Right atrium auricular region (tissue), 2 donors: ENCODE data around the gene EPB41L4A. TPM values are rescaled to one million over a fixed set of nuclear protein-coding genes. Genes with fewer than 3 reads are reported as not detected.

Experiments
- DNase-seq: peaks from one replicate; pipeline ENCODE4 v3.0.0-alpha.2; 2019; ENCODE audit warnings: low spot score
- H3K27ac ChIP-seq, 2 donors: fragments of 200-600 bp; sonication (generic); 1 replicate in 1 of 2; 2 replicates in 1 of 2; pipeline ENCODE4 v1.5.1; 2016 to 2019
- H3K27me3 ChIP-seq, 2 donors: fragments of 200-600 bp; sonication (generic); one replicate each; pipeline versions ENCODE4 v1.5.1 to v1.6.0; 2017 to 2019
- H3K36me3 ChIP-seq: fragments of 200-600 bp; sonication (generic); one replicate; pipeline ENCODE4 v1.5.1; 2016
- H3K4me1 ChIP-seq, 2 donors: fragments of 200-600 bp; sonication (generic); one replicate each; pipeline versions ENCODE4 v1.5.1 to v1.6.0; 2017 to 2019
- H3K4me3 ChIP-seq, 2 donors: fragments of 200-600 bp; sonication (generic); 1 replicate in 1 of 2; 2 replicates in 1 of 2; pipeline ENCODE4 v1.5.1; 2017 to 2019; ENCODE audit warnings: mild to moderate bottlenecking in 1 of 2, moderate library complexity in 1 of 2
- H3K9me3 ChIP-seq, 2 donors: fragments of 200-600 bp; sonication (generic); one replicate each; pipeline ENCODE4 v1.5.1; 2019
- CTCF ChIP-seq, 2 donors: fragments of 200-600 bp; sonication (generic); IDR thresholded peaks; one replicate each; pipeline ENCODE4 v1.5.1; 2019; ENCODE audit warnings: antibody characterized with exemption in 2 of 2
- total RNA-seq, 2 donors: library from RNA; depleted of rRNA; stranded (reverse); fragments of >200 nt; gene quantifications; one replicate each; pipeline ENCODE4 v1.1.0, GENCODE V29; 2016

The EPB41L4A gene
- total RNA-seq, 2 donors from 2014 or later = 13.8 to 17.9 TPM

GRCh38 chr5:112339761-112340160 lies 79.3 kb downstream of the EPB41L4A start:
- H3K4me1 ChIP-seq = peaks cover 0 to 81% of the 10 kb centered on the region in 2 donors
- DNase-seq = no peak
- no peak overlapping the region for H3K4me3 ChIP-seq
- no peaks in the 10 kb centered on the region for H3K9me3 ChIP-seq
- H3K27ac ChIP-seq = peak overlapping the region; percentile 80 to 89
- no peaks in the 10 kb centered on the region for H3K36me3 ChIP-seq
- no peaks in the 10 kb centered on the region for H3K27me3 ChIP-seq
- no peak for TF ChIP-seq CTCF (IDR thresholded peaks at IDR 0.05)

GRCh38 chr5:112338681-112339337 lies 80.3 kb downstream of the EPB41L4A start:
- peaks cover 0 to 79% of the 10 kb centered on the region in 2 donors for H3K4me1 ChIP-seq
- no peaks in the 10 kb centered on the region for H3K36me3 ChIP-seq
- no peaks in the 10 kb centered on the region for H3K9me3 ChIP-seq
- H3K27me3 ChIP-seq = no peaks in the 10 kb centered on the region
- no peak for TF ChIP-seq CTCF (IDR thresholded peaks at IDR 0.05)
- H3K27ac ChIP-seq = peak overlapping the region; percentile 80 to 89
- no peak overlapping the region for H3K4me3 ChIP-seq
- DNase-seq = no peak

- Histone ChIP-seq H3K4me1 (peaks cover 0 to 77% of the 10 kb centered on the region in 2 donors), H3K36me3 (no peaks in the 10 kb centered on the region), H3K4me3 (peak overlapping the region in 1 of 2 donors; percentile 13), H3K27me3 (no peaks in the 10 kb centered on the region), H3K9me3 (no peaks in the 10 kb centered on the region), H3K27ac (peak overlapping the region; percentile 40 to 89)
- DNase-seq = no peak
- no peak for TF ChIP-seq CTCF (IDR thresholded peaks at IDR 0.05)
Measured at GRCh38 chr5:112333331-112333781, 85.7 kb downstream of the EPB41L4A start.

GRCh38 chr5:112331892-112332291 lies 87.2 kb downstream of the EPB41L4A start:
- peaks cover 0 to 62% of the 10 kb centered on the region in 2 donors for H3K4me1 ChIP-seq
- no peaks in the 10 kb centered on the region for H3K9me3 ChIP-seq
- H3K27ac ChIP-seq = peak overlapping the region in 1 of 2 donors; percentile 2
- no peaks in the 10 kb centered on the region for H3K27me3 ChIP-seq
- DNase-seq = no peak
- no peak for TF ChIP-seq CTCF (IDR thresholded peaks at IDR 0.05)
- no peaks in the 10 kb centered on the region for H3K36me3 ChIP-seq
- no peak overlapping the region for H3K4me3 ChIP-seq

GRCh38 chr5:112329419-112330090 lies 89.5 kb downstream of the EPB41L4A start:
- Histone ChIP-seq H3K9me3 (no peaks in the 10 kb centered on the region), H3K4me3 (no peak overlapping the region), H3K27me3 (no peaks in the 10 kb centered on the region), H3K36me3 (no peaks in the 10 kb centered on the region), H3K27ac (peak overlapping the region in 1 of 2 donors; percentile 42), H3K4me1 (peaks cover 0 to 40% of the 10 kb centered on the region in 2 donors)
- DNase-seq = no peak
- no peak for TF ChIP-seq CTCF (IDR thresholded peaks at IDR 0.05)
